Mesendoderm (in vitro differentiated cells): Measurements from ENCODE around the gene KIF3B. TPM values are rescaled to one million over a fixed set of nuclear protein-coding genes. Genes with fewer than 3 reads are reported as not detected.

Source experiments
- DNase-seq: peaks from one replicate; pipeline ENCODE4 v3.0.0; 2013
- H2AK5ac ChIP-seq: 2 replicates; pipeline ENCODE4 v1.6.1; 2013; ENCODE audit warnings: low read length, inconsistent platforms
- H2BK120ac ChIP-seq: 2 replicates; pipeline ENCODE4 v1.6.1; 2013; ENCODE audit warnings: low read depth, mild to moderate bottlenecking, low read length, moderate library complexity, mixed read lengths
- H2BK15ac ChIP-seq: replicated peaks from 2 replicates; pipeline ENCODE4 v1.6.1; 2013; ENCODE audit warnings: low read depth, mild to moderate bottlenecking, moderate library complexity
- H2BK5ac ChIP-seq: 2 replicates; pipeline ENCODE4 v1.6.1; 2013; ENCODE audit warnings: low read length, inconsistent platforms
- H3K18ac ChIP-seq: 2 replicates; pipeline ENCODE4 v1.6.1; 2013; ENCODE audit warnings: mild to moderate bottlenecking, low read length, mixed read lengths
- H3K23ac ChIP-seq: one replicate; pipeline ENCODE4 v1.6.1; 2013; ENCODE audit warnings: low read length
- H3K27ac ChIP-seq: 2 replicates; pipeline ENCODE4 v1.5.1; 2013; ENCODE audit warnings: low read depth, mild to moderate bottlenecking, inconsistent platforms, low read length, moderate library complexity
- H3K27me3 ChIP-seq: 2 replicates; pipeline ENCODE4 v1.6.1; 2013; ENCODE audit warnings: low read length, control low read depth, mild to moderate bottlenecking, inconsistent platforms; ENCODE audit not compliant: insufficient read depth, poor library complexity
- H3K36me3 ChIP-seq: 2 replicates; pipeline ENCODE4 v1.6.1; 2013; ENCODE audit warnings: low read length, inconsistent platforms; ENCODE audit not compliant: control insufficient read depth, insufficient read depth
- H3K4ac ChIP-seq: one replicate; pipeline ENCODE4 v1.6.1; 2013; ENCODE audit warnings: low read depth, mild to moderate bottlenecking, low read length, moderate library complexity
- H3K4me1 ChIP-seq: 2 replicates; pipeline ENCODE4 v1.6.1; 2013; ENCODE audit warnings: low read depth, low read length, inconsistent platforms; ENCODE audit not compliant: control insufficient read depth
- H3K4me2 ChIP-seq: 2 replicates; pipeline ENCODE4 v1.6.1; 2013; ENCODE audit warnings: low read length
- H3K4me3 ChIP-seq: 2 replicates; pipeline ENCODE4 v1.5.1; 2013; ENCODE audit warnings: mild to moderate bottlenecking, low read length
- H3K56ac ChIP-seq: one replicate; pipeline ENCODE4 v1.6.1; 2013; ENCODE audit warnings: low read length
- H3K79me1 ChIP-seq: 2 replicates; pipeline ENCODE4 v1.6.1; 2013; ENCODE audit warnings: low read length, inconsistent platforms
- H3K79me2 ChIP-seq: 2 replicates; pipeline ENCODE4 v1.6.1; 2013; ENCODE audit warnings: mild to moderate bottlenecking, low read length; ENCODE audit not compliant: control insufficient read depth, insufficient read depth
- H3K9ac ChIP-seq: 2 replicates; pipeline ENCODE4 v1.6.1; 2013; ENCODE audit warnings: low read length, inconsistent platforms
- H4K5ac ChIP-seq: one replicate; pipeline ENCODE4 v1.6.1; 2013; ENCODE audit warnings: low read length
- H4K8ac ChIP-seq: one replicate; pipeline ENCODE4 v1.6.1; 2013; ENCODE audit warnings: low read depth, mild to moderate bottlenecking, control low read depth, low read length, moderate library complexity
- WGBS: extraction: QIAGEN DNeasy Blood & Tissue Kit; methylation state at CpG from one replicate; pipeline ENCODE4 v1.1.7; 2013; ENCODE audit warnings: low lambda C conversion rate, missing lambda C conversion rate; ENCODE audit not compliant: insufficient coverage; ENCODE audit errors: extremely low coverage; 5-methylcytosine and 5-hydroxymethylcytosine counted together
- polyA plus RNA-seq, 2 experiments: library from polyadenylated mRNA; stranded (reverse); fragments of 200-250 nt; gene quantifications; one replicate each; pipeline ENCODE4 v1.2.3, GENCODE V29; 2013

The KIF3B gene
- 17.6 TPM for polyA plus RNA-seq (2013, experiment 1 of 2)
- 17.3 TPM for polyA plus RNA-seq (2013, experiment 2 of 2)

DNA sequence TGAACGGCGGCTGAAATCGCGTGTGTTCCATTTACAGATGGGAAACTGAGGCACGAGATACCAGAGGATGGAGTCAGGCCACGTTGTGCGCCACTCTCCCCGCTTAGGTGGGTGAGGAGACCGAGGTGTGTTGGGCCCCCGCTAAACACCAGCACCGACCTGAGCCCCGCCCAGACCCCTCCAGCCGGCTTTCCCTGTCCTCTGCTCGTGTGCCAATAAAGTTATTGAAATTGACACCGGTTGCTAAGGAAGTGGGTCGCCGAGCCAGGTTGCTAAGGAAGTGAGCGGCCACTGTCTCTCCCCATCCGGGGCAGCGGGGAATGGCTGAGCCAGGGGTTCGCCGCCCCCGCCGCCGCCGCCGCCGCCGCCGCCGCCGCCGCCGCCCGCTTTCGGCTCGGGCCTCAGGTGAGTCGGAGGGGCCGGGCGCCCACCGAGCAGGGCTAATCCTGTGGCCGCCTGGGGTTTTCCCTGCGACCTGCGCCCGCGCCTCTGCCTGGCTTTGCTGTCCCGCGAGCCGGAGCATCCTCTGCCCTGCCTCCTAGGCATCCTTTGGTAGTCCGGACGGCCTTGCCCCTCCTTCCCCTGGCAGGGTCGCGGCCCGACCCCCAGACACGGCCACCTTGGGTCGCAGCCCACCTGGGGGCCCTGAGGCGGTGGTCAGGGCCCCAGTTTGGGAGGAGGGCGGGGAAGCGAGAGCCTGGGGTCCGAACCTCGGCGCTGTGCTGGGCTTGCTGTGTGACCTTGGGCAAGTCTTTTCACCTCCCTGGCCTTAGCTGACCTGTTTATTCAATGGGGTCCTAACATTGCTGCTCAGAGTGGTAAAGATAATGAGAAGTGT is at the start of gene KIF3B:
TSS of gene KIF3B (plus strand) at position 291 of the 838 bp plus-strand sequence. CDS start 32,127 bp downstream, outside the sequence.
- H3K9ac ChIP-seq: peak within 1 kb of the TSS; percentile 80
- no peak within 1 kb of the TSS for H2BK5ac ChIP-seq
- H3K27me3 ChIP-seq: no peaks in the 10 kb centered on the region
- H2AK5ac ChIP-seq: no peak within 1 kb of the TSS
- peak within 1 kb of the TSS; percentile 35 for H3K4me2 ChIP-seq
- no peak within 1 kb of the TSS for H3K23ac ChIP-seq
- H3K4me1 ChIP-seq: peaks cover 6% of the 10 kb centered on the region
- WGBS: no CpG with 5 or more reads among the region's 62 CpGs
- peak; percentile 94 for DNase-seq
- no peak within 1 kb of the TSS for H2BK120ac ChIP-seq
- no peaks in the 10 kb centered on the region for H3K79me2 ChIP-seq
- H3K18ac ChIP-seq: no peak within 1 kb of the TSS
- peak within 1 kb of the TSS; percentile 1 for H3K4ac ChIP-seq
- H3K36me3 ChIP-seq: no peaks in the 10 kb centered on the region
- H3K4me3 ChIP-seq: peak within 1 kb of the TSS; percentile 73
- peaks cover 5% of the 10 kb centered on the region for H3K79me1 ChIP-seq
- H3K56ac ChIP-seq: peak within 1 kb of the TSS; percentile 86
- H4K5ac ChIP-seq: no peak within 1 kb of the TSS
- peak within 1 kb of the TSS; percentile 13 for H4K8ac ChIP-seq
- no peak within 1 kb of the TSS for H3K27ac ChIP-seq
- no peak within 1 kb of the TSS for H2BK15ac ChIP-seq

DNA sequence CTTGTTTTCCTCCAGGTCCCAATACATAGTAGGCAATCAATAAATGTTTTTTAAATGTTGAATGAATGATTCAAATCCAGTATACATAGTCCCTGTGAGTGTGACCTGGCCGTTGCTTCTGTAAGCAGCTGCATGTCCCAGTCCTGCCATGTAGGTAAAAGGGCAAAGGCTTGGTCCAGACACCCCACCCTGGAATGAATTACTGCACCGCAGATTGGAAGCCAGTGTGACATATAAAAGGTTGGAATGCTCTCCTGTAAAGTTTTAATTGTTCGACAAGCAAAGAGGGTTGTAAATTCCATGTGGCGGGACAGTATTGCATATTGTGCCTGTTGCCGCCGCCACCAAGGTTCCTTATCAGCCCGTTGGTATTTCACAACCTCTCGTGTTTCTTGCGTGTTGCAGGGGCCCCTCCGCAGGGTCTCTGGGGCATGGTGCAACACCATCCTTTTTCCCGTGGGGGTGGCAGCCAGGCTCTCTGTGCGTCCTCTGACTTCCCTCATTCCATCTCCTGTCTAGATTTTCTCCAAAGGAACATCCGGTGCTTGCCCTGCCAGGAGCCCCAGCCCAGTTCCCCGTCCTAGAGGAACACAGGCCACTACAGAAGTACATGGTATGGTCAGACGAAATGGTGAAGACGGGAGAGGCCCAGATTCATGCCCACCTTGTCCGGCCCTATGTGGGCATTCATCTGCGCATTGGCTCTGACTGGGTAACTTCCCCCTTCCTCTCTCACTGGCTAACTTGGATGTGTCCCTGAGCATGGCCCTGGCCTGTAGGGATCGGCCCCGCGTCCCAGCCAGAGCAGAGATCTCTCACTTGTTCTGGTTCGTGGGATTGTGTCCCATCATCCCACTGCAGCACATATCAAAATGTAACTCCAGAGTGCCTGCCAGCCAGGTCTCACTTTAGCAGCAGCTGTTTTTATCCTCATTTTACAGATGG is 49.4 kb upstream of the KIF3B start:
- Histone ChIP-seq H2AK5ac (no peak overlapping the region), H3K79me2 (no peaks in the 10 kb centered on the region), H4K8ac (no peak overlapping the region), H3K36me3 (peaks cover 7% of the 10 kb centered on the region), H3K18ac (no peak overlapping the region), H2BK120ac (no peak overlapping the region), H3K4me1 (no peaks in the 10 kb centered on the region), H2BK5ac (no peak overlapping the region), H4K5ac (no peak overlapping the region), H3K4ac (no peak overlapping the region), H3K4me3 (no peak overlapping the region), H3K27me3 (no peaks in the 10 kb centered on the region), H3K9ac (no peak overlapping the region), H2BK15ac (no peak overlapping the region), H3K4me2 (no peak overlapping the region), H3K79me1 (no peaks in the 10 kb centered on the region), H3K27ac (no peak overlapping the region), H3K23ac (no peak overlapping the region), H3K56ac (no peak overlapping the region)
- peak; percentile 50 for DNase-seq
- WGBS: no CpG with 5 or more reads among the region's 22 CpGs

DNA sequence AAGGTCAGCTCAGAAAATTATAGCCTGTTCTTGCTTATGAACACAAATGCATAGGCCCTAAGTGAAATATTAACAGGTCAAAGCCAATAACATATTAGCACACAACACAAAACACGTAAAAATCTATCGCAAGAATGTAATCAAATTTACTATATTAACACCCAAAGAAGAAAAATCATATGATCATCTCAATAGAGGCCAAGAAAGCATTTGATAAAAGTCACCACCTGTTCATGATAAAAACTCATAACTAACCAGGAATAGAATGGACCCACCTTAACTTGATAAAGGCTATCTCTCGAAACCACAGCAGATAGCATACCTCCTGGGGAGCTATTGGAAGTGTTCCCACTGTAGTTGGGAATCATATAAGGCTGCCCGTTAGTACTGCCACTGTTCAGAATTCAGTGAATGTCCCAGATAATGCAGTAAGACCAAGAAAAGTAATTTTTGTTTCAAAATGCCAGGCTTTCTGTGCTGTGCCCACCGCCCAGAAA is 48.2 kb upstream of the KIF3B start:
- Histone ChIP-seq H3K4ac (no peak overlapping the region), H3K36me3 (peaks cover 9% of the 10 kb centered on the region), H3K23ac (no peak overlapping the region), H3K27me3 (no peaks in the 10 kb centered on the region), H2BK5ac (no peak overlapping the region), H4K5ac (no peak overlapping the region), H2AK5ac (no peak overlapping the region), H3K9ac (no peak overlapping the region), H4K8ac (no peak overlapping the region), H2BK120ac (no peak overlapping the region), H3K4me1 (no peaks in the 10 kb centered on the region), H3K4me3 (no peak overlapping the region), H3K18ac (no peak overlapping the region), H3K56ac (no peak overlapping the region), H3K27ac (no peak overlapping the region), H3K79me2 (no peaks in the 10 kb centered on the region), H2BK15ac (no peak overlapping the region), H3K79me1 (no peaks in the 10 kb centered on the region), H3K4me2 (no peak overlapping the region)
- DNase-seq: no peak
- 100% methylated on average over 2 of the region's 5 CpGs for WGBS

DNA sequence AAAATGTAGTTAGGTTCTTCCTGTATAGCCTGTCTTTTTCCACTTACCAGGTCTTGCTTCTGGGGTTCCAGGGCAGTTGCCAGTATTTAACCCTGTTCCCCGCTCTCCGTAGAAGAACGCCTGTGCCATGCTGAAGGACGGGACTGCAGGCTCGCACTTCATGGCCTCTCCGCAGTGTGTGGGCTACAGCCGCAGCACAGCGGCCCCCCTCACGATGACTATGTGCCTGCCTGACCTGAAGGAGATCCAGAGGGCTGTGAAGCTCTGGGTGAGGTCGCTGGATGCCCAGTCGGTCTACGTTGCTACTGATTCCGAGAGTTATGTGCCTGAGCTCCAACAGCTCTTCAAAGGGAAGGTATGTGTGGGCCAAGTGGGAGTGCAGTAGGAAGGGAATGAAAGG is 46.7 kb upstream of the KIF3B start:
- Histone ChIP-seq H3K4me1 (no peaks in the 10 kb centered on the region), H4K5ac (no peak overlapping the region), H2BK5ac (no peak overlapping the region), H4K8ac (no peak overlapping the region), H3K27ac (no peak overlapping the region), H2AK5ac (no peak overlapping the region), H3K79me1 (no peaks in the 10 kb centered on the region), H3K23ac (no peak overlapping the region), H3K9ac (no peak overlapping the region), H3K18ac (no peak overlapping the region), H3K4ac (no peak overlapping the region), H3K56ac (no peak overlapping the region), H3K27me3 (no peaks in the 10 kb centered on the region), H2BK120ac (no peak overlapping the region), H3K4me2 (no peak overlapping the region), H3K79me2 (no peaks in the 10 kb centered on the region), H3K36me3 (peaks cover 9% of the 10 kb centered on the region), H3K4me3 (no peak overlapping the region), H2BK15ac (no peak overlapping the region)
- WGBS: no CpG with 5 or more reads among the region's 13 CpGs
- DNase-seq: no peak

DNA sequence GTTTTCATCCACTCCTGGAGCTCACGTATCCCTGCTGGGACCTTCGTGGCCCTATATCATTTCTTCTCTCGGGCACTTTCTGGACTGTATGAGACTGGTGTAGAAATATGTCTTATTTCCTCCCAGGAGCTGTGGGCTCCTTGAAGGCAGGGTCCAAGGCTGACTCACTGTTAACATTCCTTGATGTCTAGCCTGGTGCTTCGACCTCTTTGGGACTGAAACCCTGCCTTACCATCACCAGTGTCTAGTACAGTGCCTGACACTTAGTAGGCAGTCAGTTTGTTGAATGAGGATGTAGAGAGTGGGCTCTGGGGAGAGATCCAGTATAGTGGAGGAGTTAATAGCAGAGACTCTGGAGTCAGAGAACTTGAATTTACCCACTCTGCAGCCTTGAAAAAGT is 46.2 kb upstream of the KIF3B start:
- Histone ChIP-seq H2BK15ac (no peak overlapping the region), H3K79me1 (no peaks in the 10 kb centered on the region), H3K4me1 (no peaks in the 10 kb centered on the region), H4K8ac (no peak overlapping the region), H3K18ac (no peak overlapping the region), H3K23ac (no peak overlapping the region), H3K4me2 (no peak overlapping the region), H3K4ac (no peak overlapping the region), H3K27ac (no peak overlapping the region), H3K27me3 (no peaks in the 10 kb centered on the region), H3K9ac (no peak overlapping the region), H4K5ac (no peak overlapping the region), H3K79me2 (no peaks in the 10 kb centered on the region), H3K4me3 (no peak overlapping the region), H2BK120ac (no peak overlapping the region), H3K36me3 (peaks cover 9% of the 10 kb centered on the region), H2BK5ac (no peak overlapping the region), H2AK5ac (no peak overlapping the region), H3K56ac (no peak overlapping the region)
- no CpG with 5 or more reads among the region's 4 CpGs for whole genome bisulfite sequencing
- no peak for DNase-seq
